Daoy (cell line): Measurements from ENCODE around the gene UMAD1. TPM values are rescaled to one million over a fixed set of nuclear protein-coding genes. Genes with fewer than 3 reads are reported as not detected.
A peak's percentile ranks its signal among the peaks of the same experiment; 100 is the strongest.

Experiments used
- DNase-seq: peaks from one replicate; pipeline ENCODE4 v3.0.0-alpha.2; 2015; ENCODE audit warnings: low read depth
- total RNA-seq: library from RNA; depleted of rRNA; stranded (reverse); fragments of >200 nt; shearing (Covaris generic); gene quantifications from 2 replicates; pipeline ENCODE4 v1.2.3, GENCODE V29; 2014

The UMAD1 gene
- total RNA-seq, 1 experiment from 2014 or later: 22.9 TPM

GRCh38 chr7:7830122-7830878 lies 189.7 kb downstream of the UMAD1 start:
- DNase-seq: no peak

GRCh38 chr7:7832518-7832917 lies 192.0 kb downstream of the UMAD1 start:
- no peak for DNase-seq

- DNase-seq: no peak
Measured at GRCh38 chr7:7834761-7835160, 194.2 kb downstream of the UMAD1 start.

- DNase-seq: no peak
Measured at GRCh38 chr7:7841027-7841426, 200.5 kb downstream of the UMAD1 start.

GRCh38 chr7:7843240-7843639 lies 202.7 kb downstream of the UMAD1 start:
- DNase-seq: no peak

- DNase-seq: no peak
Measured at GRCh38 chr7:7843972-7844371, 203.4 kb downstream of the UMAD1 start.

- DNase-seq: no peak
Measured at GRCh38 chr7:7848246-7848645, 207.7 kb downstream of the UMAD1 start.

GRCh38 chr7:7848892-7849291 lies 208.3 kb downstream of the UMAD1 start:
- no peak for DNase-seq

GRCh38 chr7:7850150-7850549 lies 209.6 kb downstream of the UMAD1 start:
- DNase-seq: no peak

GRCh38 chr7:7851381-7851780 lies 210.8 kb downstream of the UMAD1 start:
- no peak for DNase-seq

- DNase-seq: no peak
Measured at GRCh38 chr7:7851991-7852390, 211.4 kb downstream of the UMAD1 start.

GRCh38 chr7:7857143-7857583 lies 216.6 kb downstream of the UMAD1 start:
- no peak for DNase-seq

GRCh38 chr7:7858559-7858958 lies 218.0 kb downstream of the UMAD1 start:
- no peak for DNase-seq

- no peak for DNase-seq
Measured at GRCh38 chr7:7859411-7859810, 218.9 kb downstream of the UMAD1 start.

GRCh38 chr7:7861211-7861633 lies 220.7 kb downstream of the UMAD1 start:
- peak; percentile 81 for DNase-seq

- no peak for DNase-seq
Measured at GRCh38 chr7:7862393-7862792, 221.8 kb downstream of the UMAD1 start.

GRCh38 chr7:7867846-7868571 lies 227.5 kb downstream of the UMAD1 start:
- no peak for DNase-seq

- DNase-seq: no peak
Measured at GRCh38 chr7:7868572-7868899, 228.0 kb downstream of the UMAD1 start.

- DNase-seq: no peak
Measured at GRCh38 chr7:7869036-7869435, 228.5 kb downstream of the UMAD1 start.

GRCh38 chr7:7869651-7870050 lies 229.1 kb downstream of the UMAD1 start:
- no peak for DNase-seq

GRCh38 chr7:7870555-7870954 lies 230.0 kb downstream of the UMAD1 start:
- DNase-seq: no peak

- no peak for DNase-seq
Measured at GRCh38 chr7:7876419-7876818, 235.9 kb downstream of the UMAD1 start.

GRCh38 chr7:7881581-7881980 lies 241.0 kb downstream of the UMAD1 start:
- DNase-seq: no peak
